GM18499 (cell line): Measurements from ENCODE around the gene CYP2J2.
"Not testable (repeated sequence)": the region's sequence is repeated elsewhere in the genome, so short reads cannot be mapped to it uniquely, and the experiment has no call there.

Experiments
- ATAC-seq: cut with Tn5 transposase; IDR thresholded peaks from one replicate; pipeline ENCODE4 v1.9.1; 2021; ENCODE audit warnings: moderate number of reproducible peaks; ENCODE audit not compliant: insufficient read depth, unreplicated experiment

Gene CYP2J2

DNA sequence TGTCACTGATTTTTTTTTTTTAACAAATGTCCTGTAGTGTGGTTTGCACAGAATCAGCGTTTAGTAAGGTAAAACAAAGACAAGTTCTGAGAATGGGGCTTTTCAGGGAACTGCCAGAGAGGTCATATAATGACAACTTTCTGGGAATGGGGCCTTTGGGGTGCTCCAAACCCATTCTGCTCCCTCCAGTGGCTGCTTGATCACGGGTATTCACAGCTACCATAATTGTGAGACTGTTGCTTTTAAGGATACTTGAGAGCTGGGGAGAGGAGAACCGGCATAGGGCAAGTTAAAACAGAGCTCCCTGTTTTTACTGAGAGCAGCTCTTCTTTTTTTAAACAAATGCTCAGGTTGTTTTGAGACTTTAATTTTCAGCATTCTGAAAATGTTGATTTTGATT, 48.2 kb downstream of the CYP2J2 start:
- no peak for ATAC-seq

DNA sequence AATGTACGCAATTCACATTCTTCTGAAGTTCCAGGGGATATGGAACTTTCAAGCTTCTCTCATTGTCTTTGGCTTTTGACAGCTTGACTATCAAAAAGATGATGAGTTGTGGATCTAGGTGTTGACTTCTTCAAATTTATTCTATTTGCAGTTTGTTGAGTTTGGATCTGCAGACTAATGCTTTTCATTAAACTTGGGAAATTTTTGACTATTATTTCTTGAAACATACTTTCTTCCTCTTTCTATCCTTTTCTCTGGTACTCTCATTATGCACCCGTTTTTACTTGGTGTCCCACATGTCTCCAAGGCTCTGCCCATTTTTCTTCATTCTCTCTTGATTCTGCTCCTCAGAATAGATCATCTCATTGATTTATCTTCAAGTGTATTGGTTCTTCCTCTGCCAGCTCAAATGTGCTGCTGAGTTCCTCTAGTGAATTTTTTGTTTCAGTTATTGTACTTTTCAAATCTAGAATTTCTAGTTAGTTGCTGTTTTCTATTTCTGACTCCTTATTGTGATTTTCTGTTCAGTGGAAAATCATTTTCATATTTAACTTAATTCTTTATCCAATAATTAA, 49.4 kb downstream of the CYP2J2 start:
- ATAC-seq = no peak

DNA sequence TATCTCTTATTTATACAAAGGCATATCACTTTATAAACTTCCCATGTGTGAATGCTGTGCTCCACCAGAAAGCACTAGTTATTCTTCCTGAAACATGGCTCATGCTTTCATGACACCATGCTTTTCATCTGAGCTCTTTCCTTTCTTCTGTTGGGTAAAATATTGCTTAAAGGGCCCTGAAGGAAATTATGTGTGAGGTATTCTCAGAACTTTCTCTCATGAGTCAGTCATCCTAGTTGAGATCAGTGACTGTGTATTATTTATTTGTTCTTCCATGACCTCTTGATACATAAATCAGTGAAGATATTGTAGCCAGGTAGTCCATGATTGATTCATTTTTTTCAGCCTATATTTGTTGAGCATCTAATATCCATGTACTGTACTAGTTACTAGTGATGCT, 54.8 kb downstream of the CYP2J2 start:
- no peak for ATAC-seq

DNA sequence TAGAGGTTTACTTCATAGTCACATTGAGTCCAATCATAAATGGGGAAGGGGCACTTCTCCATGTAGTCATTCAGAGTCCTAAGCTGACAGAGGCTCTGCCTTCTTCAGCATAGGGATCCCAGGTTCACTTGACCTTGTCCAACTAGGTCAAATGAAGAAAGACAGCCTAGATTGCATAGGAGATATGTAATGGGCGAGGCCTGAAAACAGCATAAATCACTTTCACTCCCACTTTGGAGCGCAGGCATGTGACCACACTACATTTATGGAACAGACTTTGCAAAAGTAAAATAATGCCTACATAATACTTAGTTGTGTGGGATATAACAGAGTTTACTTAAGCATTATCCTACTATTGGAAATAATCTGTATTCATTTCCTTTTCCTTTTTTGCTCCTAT, 60.1 kb downstream of the CYP2J2 start:
- no peak for ATAC-seq

DNA sequence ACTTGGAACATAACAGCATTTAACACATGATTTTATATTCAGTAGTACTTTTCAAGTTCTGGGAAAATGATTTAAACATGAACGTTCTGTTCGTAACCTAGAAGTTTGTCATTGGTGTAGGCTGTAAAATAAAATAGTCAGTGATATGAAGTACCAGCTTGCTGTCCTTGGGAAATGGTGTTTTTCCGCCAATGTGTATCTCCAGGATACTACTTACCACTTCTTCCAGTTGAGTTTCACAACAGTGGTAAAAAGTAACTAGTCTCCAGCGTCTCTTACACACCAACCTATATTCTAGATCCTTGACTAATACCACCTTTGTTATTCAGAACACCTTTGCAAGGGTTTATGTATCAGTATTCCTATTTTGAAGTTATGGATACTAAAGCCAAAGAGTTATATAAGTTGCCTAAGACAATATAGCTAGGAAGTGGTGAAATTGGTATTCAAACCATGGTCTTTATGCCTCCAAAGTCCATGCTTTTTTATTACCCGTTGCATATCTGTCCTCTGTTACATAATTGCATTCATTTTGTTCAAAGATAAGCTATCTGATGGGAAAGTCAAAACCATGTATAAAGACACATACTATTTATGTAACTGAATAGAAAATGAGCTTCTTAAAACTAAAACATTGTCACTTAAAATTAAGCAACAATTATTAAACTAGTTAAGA, 68.8 kb downstream of the CYP2J2 start:
- ATAC-seq = no peak

DNA sequence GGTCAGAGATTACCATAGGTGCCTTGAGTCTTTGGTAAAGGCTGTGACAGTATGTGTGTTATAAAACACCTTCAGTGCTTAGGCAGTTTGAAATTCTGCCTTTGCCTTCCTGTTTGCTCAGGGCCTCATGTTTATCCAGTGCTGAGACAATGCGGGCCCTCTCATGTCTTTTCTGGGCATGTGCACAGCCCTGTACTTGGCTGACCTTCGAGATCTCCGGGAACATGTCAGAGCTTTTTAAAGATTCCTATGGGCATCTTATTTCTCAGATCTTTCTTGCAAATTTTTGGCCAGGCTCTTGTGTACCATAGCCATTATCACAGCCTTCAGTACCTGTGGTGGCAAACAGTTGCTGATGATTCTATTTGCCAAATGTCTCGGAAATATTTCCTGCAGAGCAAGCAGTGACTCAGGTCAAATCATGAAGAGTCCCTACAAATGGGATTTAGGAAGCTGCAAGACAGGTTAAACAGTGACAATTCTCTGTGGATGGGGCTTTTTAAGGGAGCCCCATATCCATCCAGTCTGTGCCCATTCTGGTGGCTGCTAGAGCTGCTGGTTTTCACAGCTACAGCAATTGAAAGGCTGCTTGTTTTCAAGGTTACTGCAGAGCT, 69.7 kb downstream of the CYP2J2 start:
- ATAC-seq = no peak

DNA sequence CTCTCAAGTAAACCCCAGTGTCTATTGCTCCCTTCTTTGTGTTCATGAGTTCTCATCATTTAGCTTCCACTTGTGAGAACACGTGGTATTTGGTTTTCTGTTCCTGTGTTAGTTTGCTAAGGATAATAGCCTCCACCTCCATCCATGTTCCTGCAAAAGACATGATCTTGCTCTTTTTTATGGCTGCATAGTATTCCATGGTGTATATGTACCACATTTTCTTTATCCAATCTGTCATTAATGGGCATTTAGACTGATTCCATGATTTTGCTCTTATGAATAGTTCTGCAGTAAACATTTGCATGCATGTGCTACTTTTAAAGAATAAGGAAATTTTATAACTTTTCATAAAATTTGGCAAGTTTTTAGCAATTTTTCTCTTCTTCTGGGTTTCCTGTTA, 71.3 kb downstream of the CYP2J2 start:
- not testable (repeated sequence) for ATAC-seq

DNA sequence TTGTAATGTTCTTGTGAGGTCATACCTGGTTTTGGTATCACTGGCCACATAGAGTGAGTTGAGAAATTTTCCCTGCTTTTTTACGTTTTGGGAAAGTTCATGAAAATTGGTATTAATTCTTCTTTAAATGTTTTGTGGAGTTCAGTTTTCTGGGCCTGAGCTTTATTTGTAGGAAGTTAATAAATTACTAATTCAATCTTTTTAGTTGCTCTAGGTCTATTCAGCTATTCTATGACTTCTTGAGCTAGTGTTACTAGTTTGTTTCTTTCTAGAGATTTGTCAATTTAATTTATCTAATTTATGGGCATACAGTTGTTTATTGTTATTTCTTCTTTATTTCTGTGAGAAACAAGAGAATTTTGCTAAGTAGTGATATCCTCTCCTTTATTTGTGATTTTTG, 74.5 kb downstream of the CYP2J2 start:
- no peak for ATAC-seq

DNA sequence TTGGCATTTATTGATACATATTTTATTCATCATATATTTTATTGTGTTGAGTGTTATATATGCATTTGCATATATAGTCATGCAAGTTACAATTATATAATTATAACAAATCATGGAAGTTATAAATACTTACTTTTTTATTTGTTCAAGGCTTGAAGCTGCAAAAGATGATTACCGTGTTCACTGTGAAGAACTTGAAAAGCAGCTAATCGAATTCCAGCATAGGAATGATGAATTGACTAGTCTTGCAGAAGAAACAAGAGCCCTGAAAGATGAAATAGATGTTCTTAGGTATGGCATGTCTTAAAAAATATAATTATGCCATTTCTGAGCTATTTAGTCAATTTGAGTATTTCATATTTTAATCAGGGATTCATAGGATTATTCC, 79.7 kb downstream of the CYP2J2 start:
- ATAC-seq = no peak

DNA sequence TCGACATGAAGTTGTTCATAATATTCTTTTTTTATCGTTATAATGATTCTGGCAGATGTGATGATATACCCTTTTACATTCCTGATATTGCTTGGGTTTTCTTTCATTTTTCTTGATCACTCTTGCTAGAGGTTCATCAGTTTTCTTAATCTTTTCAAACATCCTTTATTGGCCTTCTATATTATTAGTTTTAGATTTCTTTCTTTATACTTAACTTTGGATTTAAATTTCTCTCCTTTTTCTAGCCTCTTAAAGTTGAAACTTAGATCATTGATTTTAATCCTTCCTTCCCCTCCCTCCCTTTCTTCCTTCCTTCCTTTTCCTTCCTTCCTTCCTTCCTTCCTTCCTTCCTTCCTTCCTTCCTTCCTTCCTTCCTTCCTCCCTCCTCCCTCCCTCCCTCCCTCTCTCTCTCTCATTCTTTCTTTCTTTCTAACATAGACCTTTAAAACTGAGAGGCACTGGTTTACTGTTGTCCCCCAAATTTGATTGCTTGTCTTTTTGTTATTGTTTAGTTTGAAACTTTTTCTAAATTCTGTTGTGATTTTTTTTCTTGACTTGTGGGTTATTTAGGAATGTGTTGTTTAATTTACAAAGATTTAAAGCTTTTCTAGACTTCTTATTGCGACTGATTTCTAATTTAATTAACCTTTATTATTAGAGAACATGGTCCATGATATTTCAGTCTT, 80.2 kb downstream of the CYP2J2 start:
- ATAC-seq = no peak

DNA sequence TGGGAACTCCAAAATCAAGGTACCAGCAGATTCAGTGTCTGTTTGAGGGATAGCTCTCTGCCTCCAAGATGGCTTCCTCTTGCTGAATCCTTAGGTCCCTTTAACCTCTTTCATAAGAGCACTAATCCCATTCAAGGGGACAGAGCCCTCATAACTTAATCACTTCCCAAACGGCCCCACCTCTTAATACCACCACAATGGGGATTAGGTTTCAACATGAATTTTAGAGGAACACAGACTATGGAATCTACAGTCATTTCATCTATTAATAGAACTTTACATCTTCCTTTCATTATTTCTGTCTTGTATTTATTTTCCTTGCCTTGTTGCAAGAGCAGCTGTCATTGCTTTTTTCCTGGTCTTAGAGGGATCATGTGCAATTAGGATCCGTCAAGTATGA, 81.5 kb downstream of the CYP2J2 start:
- ATAC-seq = no peak
